ENCODE measurements around the gene FAF1. TPM values are rescaled to one million over a fixed set of nuclear protein-coding genes. Genes with fewer than 3 reads are reported as not detected.
A peak's percentile ranks its signal among the peaks of the same experiment; 100 is the strongest.

FAF1 gene
- total and polyA plus RNA-seq, 9 of the 15 experiments (the other 6 are each of a cell fraction or from before 2014, with no cell fraction given): 48.7 to 225 (median 118) TPM

- TF ChIP-seq RBBP5 (IDR thresholded peaks at IDR 0.05; ENCODE audit: borderline replicate concordance, insufficient read depth, low read length, poor library complexity, severe bottlenecking) (no peak), SPI1 (IDR thresholded peaks at IDR 0.05; ENCODE audit: borderline replicate concordance, low read depth, low read length) (0 out of 2 replicates have a peak, but pooled peaks have one; percentile 11), FOXJ3 (CRISPR knock-in tag; IDR thresholded peaks at IDR 0.05) (no peak), ZNF408 (CRISPR knock-in tag; IDR thresholded peaks at IDR 0.05; ENCODE audit: low read depth) (no peak), ZNF398 (CRISPR knock-in tag; IDR thresholded peaks at IDR 0.05) (no peak), TEAD4 (IDR thresholded peaks at IDR 0.05; ENCODE audit: low read length) (no peak), TEAD4 (CRISPR knock-in tag; IDR thresholded peaks at IDR 0.05; ENCODE audit: borderline replicate concordance) (no peak), LEF1 (IDR thresholded peaks at IDR 0.05) (0 out of 2 replicates have a peak, but pooled peaks have one; percentile 24), TAF7 (tag; IDR thresholded peaks at IDR 0.05) (no peak), SAP30 (IDR thresholded peaks at IDR 0.05; ENCODE audit: borderline replicate concordance, insufficient read depth, low read depth, low read length, poor library complexity, severe bottlenecking) (peak; percentile 63), BRD4 (IDR thresholded peaks at IDR 0.05) (no peak), TSHZ1 (CRISPR knock-in tag; IDR thresholded peaks at IDR 0.05) (0 out of 2 replicates have a peak, but pooled peaks have one; percentile 24), MAZ (CRISPR knock-in tag; conservative IDR thresholded peaks at IDR 0.05 in 1 of 2, IDR thresholded peaks at IDR 0.05 in 1 of 2) (no peak), MYNN (IDR thresholded peaks at IDR 0.05) (no peak), MYNN (CRISPR knock-in tag; IDR thresholded peaks at IDR 0.05) (no peak), CHD1 (IDR thresholded peaks at IDR 0.05; ENCODE audit: low read length) (peak; percentile 88), ATF7 (IDR thresholded peaks at IDR 0.05) (no peak), NONO (IDR thresholded peaks at IDR 0.05; ENCODE audit: low read depth in 2 of 2, low read length in 1 of 2) (no peak), STAG1 (CRISPR knock-in tag; IDR thresholded peaks at IDR 0.05; ENCODE audit: borderline replicate concordance) (no peak), DPF2 (IDR thresholded peaks at IDR 0.05) (peak; percentile 65), C11orf30 (IDR thresholded peaks at IDR 0.05; ENCODE audit: low read depth) (peak; percentile 31; the same call in 1 of the 2 replicates), KDM1A (IDR thresholded peaks at IDR 0.05) (0 out of 4 replicates have a peak, but pooled peaks have one; percentile 14 to 26), TAL1 (IDR thresholded peaks at IDR 0.05) (no peak)
Measured at GRCh38 chr1:50959303-50959912, 659 bp downstream of the FAF1 start (continued).

All from K562 (cell line).